Adrenal gland (tissue), 12 donors: ENCODE results near the gene HABP4. TPM values are rescaled to one million over a fixed set of nuclear protein-coding genes. Genes with fewer than 3 reads are reported as not detected.

Experiments
- DNase-seq, 7 donors: peaks; one replicate each; pipeline ENCODE4 v3.0.0-alpha.2; 2019 to 2020
- H3K27ac ChIP-seq, 5 donors: fragments of 200-600 bp; sonication (generic) in 4 of 5; 1 replicate in 3 of 5; 2 replicates in 2 of 5; pipeline versions ENCODE4 v1.5.1 to v1.8.0; 2016 to 2020; ENCODE audit warnings: mild to moderate bottlenecking in 1 of 5
- H3K27me3 ChIP-seq: fragments of 200-600 bp; 2 replicates; pipeline ENCODE4 v1.8.0; 2021
- H3K36me3 ChIP-seq, 2 donors: fragments of 200-600 bp; replicated peaks in 1 of 2; 1 replicate in 1 of 2; 2 replicates in 1 of 2; pipeline versions ENCODE4 v1.5.1 to v1.8.0; 2018 to 2022
- H3K4me1 ChIP-seq, 2 donors: fragments of 200-600 bp; replicated peaks in 1 of 2; 1 replicate in 1 of 2; 2 replicates in 1 of 2; pipeline versions ENCODE4 v1.5.1 to v1.8.0; 2018 to 2021
- H3K4me3 ChIP-seq, 4 donors: fragments of 200-600 bp; sonication (generic) in 3 of 4; one replicate each; pipeline ENCODE4 v1.5.1; 2016 to 2018
- H3K9me3 ChIP-seq, 3 donors: fragments of 200-600 bp; sonication (generic) in 1 of 3; replicated peaks in 1 of 3; 1 replicate in 2 of 3; 2 replicates in 1 of 3; pipeline versions ENCODE4 v1.5.1 to v1.8.0; 2016 to 2021
- POLR2A ChIP-seq, 2 donors: fragments of 450-650 bp; IDR thresholded peaks; one replicate each; pipeline ENCODE4 v1.6.1; 2017; ENCODE audit warnings: antibody characterized with exemption in 2 of 2, mild to moderate bottlenecking in 2 of 2, moderate library complexity in 1 of 2
- WGBS, 4 donors: extraction: QIAGEN DNeasy Blood & Tissue Kit in 2 of 4; methylation state at CpG; one replicate each; pipeline versions ENCODE4 v1.1.5 to v1.1.7; 2013 to 2017; 5-methylcytosine and 5-hydroxymethylcytosine counted together
- intact Hi-C, 2 donors: fragments of 100-400 bp; cut with DNase I; formaldehyde crosslinking; loops; one replicate each; pipeline versions ENCODE4 v1.14.1 to v1.15.0; 2022 to 2023
- polyA plus RNA-seq, 3 donors: library from polyadenylated mRNA; stranded (reverse); fragments of 200-250 nt in 2 of 3; fragments of 350-450 nt in 1 of 3; fragmentation: Illumina TruSeq in 1 of 3; extraction: RNeasy Lipid Tissue Mini Kit (QIAGEN cat#74804) in 1 of 3; gene quantifications; one replicate each; pipeline ENCODE4 v1.2.3, GENCODE V29; 2013 to 2014
- total RNA-seq, 9 donors: library from RNA; depleted of rRNA in 4 of 9; stranded (reverse); fragments of >200 nt in 4 of 9; fragments of 120-200 nt in 1 of 9; fragmentation: NEBNext Ultra II Directional in 1 of 9; extraction: Animal tissue kit (Norgen Biotek cat#: 25700) in 1 of 9; gene quantifications; one replicate each; pipeline versions ENCODE4 v1.1.0 to v1.2.4, GENCODE V29; 2013 to 2023
- TF ChIP-seq, protein P1 (sequence below), 6 experiments: fragments of 450-650 bp in 4 of 6; fragments of 200-600 bp in 2 of 6; sonication (generic) in 1 of 6; IDR thresholded peaks; 1 replicate in 5 of 6; 2 replicates in 1 of 6; pipeline versions ENCODE4 v1.5.1 to v1.8.0; 2016 to 2021; ENCODE audit warnings: antibody characterized with exemption in 6 of 6, mild to moderate bottlenecking in 2 of 6, moderate library complexity in 1 of 6
- donor health status: healthy with polysubstance abuse.
- donor health status: Bipolar disorder and iron deficiency.
- donor health status: DM: yes; HTN: yes; CAD: no.
- donor health status: DM: no; HTN: no; CAD: no.
- donor health status: DM: no; HTN: no; CAD: no.
- donor health status: DM: yes; HTN: yes; CAD: no.

The HABP4 gene
- total and polyA plus RNA-seq, 12 donors: 4.8 to 22.4 (median 10.0) TPM

DNA sequence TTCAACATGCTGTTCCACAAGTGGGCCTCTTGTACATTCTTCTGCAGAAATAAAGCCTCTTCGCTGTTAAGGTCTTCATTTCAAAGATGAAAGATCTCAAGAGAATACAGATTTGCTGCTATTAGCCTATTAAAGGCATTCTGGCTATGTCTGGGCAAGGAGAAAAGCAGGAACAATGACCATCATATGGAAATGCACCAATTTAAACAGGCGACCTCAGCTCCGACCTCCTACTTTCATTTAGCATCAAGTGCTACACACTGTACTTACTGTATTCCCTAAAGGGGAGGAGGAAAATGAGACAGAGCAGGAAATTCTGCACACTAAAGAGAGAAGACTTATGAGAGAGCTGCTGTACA, 64.8 kb downstream of the HABP4 start:
- intact Hi-C loops: no loop called here
- Histone ChIP-seq H3K27me3 (no peaks in the 10 kb centered on the region), H3K27ac (peak overlapping the region in 2 of 5 donors; percentile 52 to 72), H3K9me3 (no peaks in the 10 kb centered on the region), H3K36me3 (no peaks in the 10 kb centered on the region), H3K4me3 (no peak overlapping the region), H3K4me1 (peaks cover 0 to 3% of the 10 kb centered on the region in 2 donors)
- TF ChIP-seq POLR2A (IDR thresholded peaks at IDR 0.05): no peak
- TF ChIP-seq, protein P1, sequence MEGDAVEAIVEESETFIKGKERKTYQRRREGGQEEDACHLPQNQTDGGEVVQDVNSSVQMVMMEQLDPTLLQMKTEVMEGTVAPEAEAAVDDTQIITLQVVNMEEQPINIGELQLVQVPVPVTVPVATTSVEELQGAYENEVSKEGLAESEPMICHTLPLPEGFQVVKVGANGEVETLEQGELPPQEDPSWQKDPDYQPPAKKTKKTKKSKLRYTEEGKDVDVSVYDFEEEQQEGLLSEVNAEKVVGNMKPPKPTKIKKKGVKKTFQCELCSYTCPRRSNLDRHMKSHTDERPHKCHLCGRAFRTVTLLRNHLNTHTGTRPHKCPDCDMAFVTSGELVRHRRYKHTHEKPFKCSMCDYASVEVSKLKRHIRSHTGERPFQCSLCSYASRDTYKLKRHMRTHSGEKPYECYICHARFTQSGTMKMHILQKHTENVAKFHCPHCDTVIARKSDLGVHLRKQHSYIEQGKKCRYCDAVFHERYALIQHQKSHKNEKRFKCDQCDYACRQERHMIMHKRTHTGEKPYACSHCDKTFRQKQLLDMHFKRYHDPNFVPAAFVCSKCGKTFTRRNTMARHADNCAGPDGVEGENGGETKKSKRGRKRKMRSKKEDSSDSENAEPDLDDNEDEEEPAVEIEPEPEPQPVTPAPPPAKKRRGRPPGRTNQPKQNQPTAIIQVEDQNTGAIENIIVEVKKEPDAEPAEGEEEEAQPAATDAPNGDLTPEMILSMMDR (IDR thresholded peaks at IDR 0.05): no peak
- DNase-seq: no peak
- WGBS, 4 donors: 77 to 94% (median 86%) methylated on average over 3 of the region's 3 CpGs

DNA sequence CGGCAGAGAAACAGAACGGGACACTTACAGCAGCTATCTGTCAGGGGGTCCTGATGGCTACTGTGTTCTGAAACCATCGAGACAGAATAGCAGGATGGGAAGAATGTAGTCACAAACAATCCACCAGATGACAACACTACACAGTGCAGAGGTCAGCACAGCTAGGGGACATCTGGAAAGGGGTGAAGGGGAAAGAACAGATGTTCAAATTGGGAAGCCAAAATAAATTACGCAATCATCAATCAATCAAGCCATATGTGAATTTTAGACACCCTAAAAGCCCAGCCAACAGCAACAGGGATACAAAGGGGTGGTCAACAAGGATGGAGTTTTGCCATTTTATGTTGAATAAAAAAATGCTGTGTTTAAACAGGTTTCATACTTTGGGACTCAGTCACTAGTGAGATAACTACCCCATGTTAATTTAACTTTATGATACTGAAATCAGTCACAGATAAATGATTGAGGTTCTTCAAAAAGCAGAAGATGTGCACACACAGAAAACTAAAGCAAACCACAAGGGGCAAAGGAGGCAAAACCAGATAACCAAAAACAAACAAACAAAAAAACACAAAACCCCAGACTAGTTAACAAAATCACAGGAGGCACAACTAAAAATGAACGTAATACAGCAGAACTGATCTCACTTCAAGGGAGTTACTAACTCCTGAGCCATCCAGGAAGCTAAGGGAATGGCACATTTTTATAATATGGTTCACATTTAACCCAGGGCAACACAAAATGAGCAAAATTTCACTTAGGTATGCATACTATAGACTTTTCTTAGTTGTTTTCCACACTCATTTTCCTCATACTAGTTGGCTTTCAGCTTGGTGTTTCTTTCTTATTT, 65.9 kb downstream of the HABP4 start:
- no peak for DNase-seq
- H3K27me3 ChIP-seq: no peaks in the 10 kb centered on the region
- intact Hi-C loops: no loop called here
- no peaks in the 10 kb centered on the region for H3K9me3 ChIP-seq
- 64 to 78% (median 72%) methylated on average over 5 of the region's 5 CpGs for WGBS, 4 donors
- H3K4me1 ChIP-seq: no peaks in the 10 kb centered on the region
- TF ChIP-seq, protein P1 (IDR thresholded peaks at IDR 0.05): no peak
- no peak for TF ChIP-seq POLR2A (IDR thresholded peaks at IDR 0.05)
- H3K36me3 ChIP-seq: no peaks in the 10 kb centered on the region
- H3K27ac ChIP-seq: peak overlapping the region in 2 of 5 donors; percentile 52 to 72
- H3K4me3 ChIP-seq: no peak overlapping the region

DNA sequence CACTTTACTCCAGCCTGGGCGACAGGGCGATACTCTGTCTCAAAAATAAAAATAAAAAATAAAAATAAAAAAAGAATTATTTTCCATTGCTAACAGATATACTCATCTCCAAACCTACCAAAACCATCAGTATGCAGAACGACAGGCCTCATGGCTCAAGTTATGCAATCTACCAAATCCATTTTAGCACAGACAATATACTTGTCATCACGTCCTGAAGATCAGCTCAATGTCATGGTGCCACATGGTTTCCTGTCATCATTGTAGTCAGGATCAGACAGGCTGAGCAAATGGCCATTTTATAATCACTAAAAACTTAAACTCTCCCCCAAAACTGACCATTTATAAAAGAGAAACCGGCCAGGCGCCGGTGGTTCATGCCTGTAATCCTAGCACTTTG, 69.1 kb downstream of the HABP4 start:
- intact Hi-C loops: no loop called here

DNA sequence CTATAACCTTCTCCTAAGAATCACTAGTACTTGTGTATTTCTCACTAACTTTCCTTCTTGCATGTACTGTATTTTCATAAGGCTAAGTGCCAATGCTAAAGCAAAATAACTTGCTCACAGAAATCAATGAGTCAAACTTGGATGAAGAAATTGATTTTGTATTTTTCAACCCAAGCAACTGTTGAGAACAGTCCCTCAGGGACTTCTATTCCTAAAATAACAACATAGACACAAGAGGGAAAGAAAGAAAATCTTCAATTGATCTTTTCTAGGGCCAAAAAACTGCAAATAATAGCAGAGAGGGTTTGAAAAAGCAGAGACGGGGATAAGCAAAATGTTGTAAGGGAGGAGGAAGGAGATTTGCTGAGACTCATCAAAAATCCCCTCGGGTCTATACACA, 69.8 kb downstream of the HABP4 start:
- 66 to 83% (median 77%) methylated on average over 2 of the region's 2 CpGs for WGBS, 4 donors
- TF ChIP-seq, protein P1 (IDR thresholded peaks at IDR 0.05): no peak
- no peak for TF ChIP-seq POLR2A (IDR thresholded peaks at IDR 0.05)
- Histone ChIP-seq H3K27ac (no peak overlapping the region), H3K36me3 (no peaks in the 10 kb centered on the region), H3K4me3 (no peak overlapping the region), H3K27me3 (no peaks in the 10 kb centered on the region), H3K4me1 (no peaks in the 10 kb centered on the region), H3K9me3 (no peaks in the 10 kb centered on the region)
- DNase-seq: no peak
- intact Hi-C loops: no loop called here

More for the DNA sequence above, 69.1 kb downstream of the HABP4 start:
- DNase-seq: no peak
- Histone ChIP-seq H3K27me3 (no peaks in the 10 kb centered on the region), H3K27ac (no peak overlapping the region), H3K36me3 (no peaks in the 10 kb centered on the region), H3K9me3 (no peaks in the 10 kb centered on the region), H3K4me3 (no peak overlapping the region), H3K4me1 (no peaks in the 10 kb centered on the region)
- no peak for TF ChIP-seq POLR2A (IDR thresholded peaks at IDR 0.05)
- TF ChIP-seq, protein P1 (IDR thresholded peaks at IDR 0.05): no peak
- 90 to 95% (median 93%) methylated on average over 7 of the region's 7 CpGs for WGBS, 4 donors
